Karpas-422 (cell line): ENCODE results near the gene YPEL1. TPM values are rescaled to one million over a fixed set of nuclear protein-coding genes. Genes with fewer than 3 reads are reported as not detected.
"Not testable (repeated sequence)": the region's sequence is repeated elsewhere in the genome, so short reads cannot be mapped to it uniquely, and the experiment has no call there.

Source experiments
- DNase-seq: peaks from one replicate; pipeline ENCODE4 v3.0.0-alpha.2; 2015
- H2AFZ ChIP-seq: fragments of 200-600 bp; sonication (generic); 2 replicates; pipeline ENCODE4 v1.6.1; 2014; ENCODE audit warnings: antibody characterized with exemption, low read length, mixed read lengths
- H3K27ac ChIP-seq: fragments of 200-600 bp; sonication (generic); 2 replicates; pipeline ENCODE4 v1.5.1; 2014; ENCODE audit warnings: mild to moderate bottlenecking, low read length, moderate library complexity
- H3K27me3 ChIP-seq: fragments of 200-600 bp; sonication (generic); 2 replicates; pipeline ENCODE4 v1.6.1; 2014; ENCODE audit warnings: low read length, mixed read lengths
- H3K36me3 ChIP-seq: fragments of 200-600 bp; sonication (generic); 2 replicates; pipeline ENCODE4 v1.6.1; 2014; ENCODE audit warnings: low read length, mixed read lengths; ENCODE audit not compliant: insufficient read depth
- H3K4me1 ChIP-seq: fragments of 200-600 bp; sonication (generic); 2 replicates; pipeline ENCODE4 v1.6.1; 2014; ENCODE audit warnings: mild to moderate bottlenecking, low read length, mixed read lengths
- H3K4me2 ChIP-seq: fragments of 200-600 bp; sonication (generic); 2 replicates; pipeline ENCODE4 v1.6.1; 2014; ENCODE audit warnings: low read length, low read depth, mild to moderate bottlenecking; ENCODE audit not compliant: poor library complexity, severe bottlenecking
- H3K4me3 ChIP-seq: fragments of 200-600 bp; sonication (generic); 2 replicates; pipeline ENCODE4 v1.5.1; 2014; ENCODE audit warnings: mild to moderate bottlenecking, antibody characterized with exemption, low read length, mixed read lengths
- H3K79me2 ChIP-seq: fragments of 200-600 bp; sonication (generic); 2 replicates; pipeline ENCODE4 v1.6.1; 2014; ENCODE audit warnings: mild to moderate bottlenecking, low read length, mixed read lengths
- H3K9ac ChIP-seq: fragments of 200-600 bp; sonication (generic); 2 replicates; pipeline ENCODE4 v1.6.0; 2014; ENCODE audit warnings: low read length
- H3K9me2 ChIP-seq: fragments of 200-600 bp; sonication (generic), shearing (Covaris generic); replicated peaks from 2 replicates; pipeline ENCODE4 v1.6.0; 2014; ENCODE audit warnings: mild to moderate bottlenecking, low read length, moderate library complexity; ENCODE audit not compliant: insufficient read depth
- H3K9me3 ChIP-seq: fragments of 300-700, 200-600 bp; sonication (generic); 2 replicates; pipeline ENCODE4 v1.6.1; 2014; ENCODE audit warnings: low read length, mixed read lengths
- H4K20me1 ChIP-seq: fragments of 200-600 bp; sonication (generic); 2 replicates; pipeline ENCODE4 v1.6.1; 2014; ENCODE audit warnings: mild to moderate bottlenecking, antibody characterized with exemption, low read length, low read depth; ENCODE audit not compliant: insufficient read depth
- total RNA-seq: library from RNA; depleted of rRNA; stranded (reverse); fragments of >200 nt; shearing (Covaris generic); gene quantifications from 2 replicates; pipeline ENCODE4 v1.2.3, GENCODE V29; 2014; ENCODE audit warnings: low replicate concordance

YPEL1 gene
- total RNA-seq, 1 experiment from 2014 or later, result 1.8 TPM

DNA sequence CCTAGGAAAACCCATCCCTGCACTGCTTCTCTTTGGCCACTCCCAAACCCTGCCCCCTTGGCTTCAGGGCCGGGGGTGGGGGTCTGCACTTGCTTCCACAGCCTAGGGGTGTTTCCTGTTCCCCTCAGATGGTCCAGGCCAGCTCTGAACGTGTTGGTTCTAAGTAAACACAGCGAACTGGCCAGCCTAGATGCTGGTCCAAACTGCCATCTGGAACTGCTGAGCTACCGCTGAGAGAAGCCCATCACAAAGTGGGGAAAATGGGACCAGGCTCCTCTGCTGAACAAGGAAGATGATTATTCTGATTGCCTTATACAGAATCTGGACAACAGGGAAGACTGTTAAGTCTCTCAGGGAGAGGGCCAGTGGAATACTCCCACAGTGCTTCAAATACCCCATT is 23.5 kb upstream of the YPEL1 start:
- Histone ChIP-seq H2AFZ (no peak overlapping the region), H3K27ac (no peak overlapping the region), H3K27me3 (no peaks in the 10 kb centered on the region), H3K9me2 (no peaks in the 10 kb centered on the region), H3K4me3 (no peak overlapping the region), H3K9ac (no peak overlapping the region), H3K9me3 (no peaks in the 10 kb centered on the region), H4K20me1 (0 out of 2 replicates have a peak, but pooled peaks cover 10% of the 10 kb centered on the region), H3K36me3 (peaks cover 20% of the 10 kb centered on the region; the same call in 1 of the 2 replicates), H3K4me2 (no peak overlapping the region), H3K79me2 (no peaks in the 10 kb centered on the region), H3K4me1 (peaks cover 37% of the 10 kb centered on the region)
- DNase-seq, result no peak

DNA sequence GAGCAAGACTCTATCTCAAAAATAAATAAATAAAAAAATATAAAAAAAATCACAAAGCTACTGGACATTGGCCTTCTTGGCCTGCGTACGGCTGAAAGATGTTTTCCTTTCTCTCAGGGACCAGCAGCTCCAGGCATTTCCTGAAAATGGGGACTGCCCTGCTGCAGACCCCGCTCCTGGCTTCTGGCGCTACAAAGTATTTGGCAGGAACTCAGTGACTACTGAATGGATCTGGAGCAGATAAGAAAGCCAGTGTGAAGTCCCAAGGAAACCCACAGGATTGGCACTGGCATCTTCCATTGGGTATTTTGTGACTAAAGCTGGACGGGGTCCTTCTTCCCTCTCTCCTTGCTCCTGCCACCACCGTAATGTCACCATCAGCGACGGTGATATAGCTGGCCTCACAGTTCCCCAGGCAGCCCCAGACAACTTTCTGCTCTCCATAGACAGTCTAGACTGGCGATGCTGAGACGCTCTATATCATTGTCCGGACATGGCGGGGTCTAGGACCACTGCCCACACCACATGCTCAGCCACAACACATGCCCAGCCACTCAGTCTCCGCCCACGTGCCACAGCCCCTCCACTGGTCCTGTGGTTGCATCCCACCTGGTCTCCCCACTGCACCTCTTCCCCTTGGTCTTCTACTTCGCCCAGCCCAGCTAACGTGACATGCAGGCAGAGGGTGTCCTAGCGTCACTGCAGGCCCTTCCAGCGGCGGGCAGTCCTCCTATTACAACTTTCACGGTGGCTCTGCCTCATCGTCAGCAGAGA is 22.7 kb upstream of the YPEL1 start:
- no peak overlapping the region for H3K27ac ChIP-seq
- no peaks in the 10 kb centered on the region for H3K27me3 ChIP-seq
- H2AFZ ChIP-seq, result no peak overlapping the region
- no peaks in the 10 kb centered on the region for H3K9me2 ChIP-seq
- DNase-seq, result no peak
- H3K79me2 ChIP-seq, result no peaks in the 10 kb centered on the region
- no peak overlapping the region for H3K9ac ChIP-seq
- peaks cover 37% of the 10 kb centered on the region for H3K4me1 ChIP-seq
- H3K9me3 ChIP-seq, result no peaks in the 10 kb centered on the region
- H3K4me3 ChIP-seq, result no peak overlapping the region
- no peak overlapping the region for H3K4me2 ChIP-seq
- peaks cover 13% of the 10 kb centered on the region; the same call in 1 of the 2 replicates for H3K36me3 ChIP-seq
- 0 out of 2 replicates have a peak, but pooled peaks cover 10% of the 10 kb centered on the region for H4K20me1 ChIP-seq

DNA sequence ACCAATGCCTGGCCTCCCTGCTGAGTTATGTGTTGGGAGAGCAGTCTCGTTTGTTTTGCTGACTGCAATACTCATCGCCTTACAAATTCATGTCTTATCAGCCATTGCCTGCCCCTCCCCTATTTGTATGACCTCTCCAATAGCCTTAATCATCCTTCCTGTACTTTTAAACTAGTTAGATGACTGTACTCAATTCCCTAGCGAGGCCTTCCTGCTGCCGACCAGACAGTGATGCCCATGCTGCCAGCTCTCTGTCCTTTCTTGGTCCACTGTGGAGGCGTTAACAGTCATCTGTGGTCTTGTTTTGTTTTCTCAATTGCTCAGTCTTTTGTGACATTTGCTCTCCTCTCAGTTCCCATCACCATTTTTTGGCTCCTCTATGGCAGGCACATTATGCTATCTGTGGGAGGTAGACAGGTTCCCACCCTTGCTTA is 20.3 kb upstream of the YPEL1 start:
- Histone ChIP-seq H3K4me3 (no peak overlapping the region), H3K27ac (no peak overlapping the region), H3K4me1 (peaks cover 25% of the 10 kb centered on the region), H3K9ac (no peak overlapping the region), H3K27me3 (no peaks in the 10 kb centered on the region), H4K20me1 (0 out of 2 replicates have a peak, but pooled peaks cover 10% of the 10 kb centered on the region), H3K9me3 (no peaks in the 10 kb centered on the region), H3K36me3 (no peaks in the 10 kb centered on the region), H3K9me2 (no peaks in the 10 kb centered on the region), H3K4me2 (no peak overlapping the region), H3K79me2 (no peaks in the 10 kb centered on the region), H2AFZ (no peak overlapping the region)
- DNase-seq, result no peak

DNA sequence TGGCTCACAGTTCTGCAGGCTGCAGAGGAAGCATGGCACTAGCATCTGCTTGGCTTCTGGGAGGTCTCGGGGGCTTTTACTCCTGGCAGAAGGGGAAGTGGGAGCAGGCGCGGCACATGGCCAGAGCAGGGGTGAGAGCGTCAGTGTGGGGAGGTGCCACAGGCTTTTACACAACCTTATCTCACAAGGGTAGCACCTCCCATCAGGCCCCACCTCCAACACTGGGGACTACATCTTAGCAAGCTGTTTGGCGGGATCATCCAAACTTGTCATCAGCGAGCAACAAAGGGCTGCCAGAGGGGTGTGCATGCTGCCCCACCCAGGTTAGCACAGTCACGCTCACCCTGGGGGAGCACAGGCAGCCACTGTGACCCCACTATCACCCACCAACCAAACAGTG is 18.9 kb upstream of the YPEL1 start:
- Histone ChIP-seq H2AFZ (no peak overlapping the region), H3K27me3 (no peaks in the 10 kb centered on the region), H3K4me2 (peak overlapping the region; percentile 8), H3K9me2 (no peaks in the 10 kb centered on the region), H3K79me2 (no peaks in the 10 kb centered on the region), H3K4me1 (peaks cover 20% of the 10 kb centered on the region), H3K27ac (no peak overlapping the region), H4K20me1 (0 out of 2 replicates have a peak, but pooled peaks cover 5% of the 10 kb centered on the region), H3K36me3 (no peaks in the 10 kb centered on the region), H3K4me3 (no peak overlapping the region), H3K9me3 (no peaks in the 10 kb centered on the region), H3K9ac (no peak overlapping the region; the same call in 1 of the 2 replicates)
- DNase-seq, result peak; percentile 82

- H3K79me2 ChIP-seq, result no peaks in the 10 kb centered on the region
- peaks cover 20% of the 10 kb centered on the region for H3K4me1 ChIP-seq
- DNase-seq, result no peak
- H3K4me2 ChIP-seq, result no peak overlapping the region
- no peak overlapping the region for H2AFZ ChIP-seq
- no peaks in the 10 kb centered on the region for H3K9me2 ChIP-seq
- no peaks in the 10 kb centered on the region for H3K27me3 ChIP-seq
- no peaks in the 10 kb centered on the region for H3K9me3 ChIP-seq
- H3K4me3 ChIP-seq, result no peak overlapping the region
- no peaks in the 10 kb centered on the region for H3K36me3 ChIP-seq
- H4K20me1 ChIP-seq, result no peaks in the 10 kb centered on the region
- no peak overlapping the region for H3K27ac ChIP-seq
- H3K9ac ChIP-seq, result no peak overlapping the region
Measured at GRCh38 chr22:21753374-21754111, 17.9 kb upstream of the YPEL1 start.

DNA sequence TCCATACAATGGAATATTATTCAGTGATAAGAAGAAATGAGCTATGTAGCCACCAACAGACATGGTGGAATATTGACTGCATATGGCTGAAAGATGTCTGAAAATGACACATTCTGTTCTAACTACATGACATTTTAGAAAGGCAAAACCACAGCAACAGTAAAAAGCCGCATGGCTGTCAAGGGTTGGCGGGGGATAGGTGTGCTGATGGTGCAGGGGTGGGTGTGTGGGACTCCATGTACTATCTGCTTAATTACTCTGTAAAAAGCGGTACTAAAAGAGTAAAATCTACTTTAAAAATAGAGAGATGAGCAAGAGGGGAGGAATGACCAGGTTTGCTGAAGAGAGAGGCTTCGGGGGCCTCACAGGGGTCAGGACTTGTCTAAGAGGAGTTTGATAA is 16.7 kb upstream of the YPEL1 start:
- Histone ChIP-seq H3K9me3 (no peaks in the 10 kb centered on the region), H3K4me3 (no peak overlapping the region), H3K27me3 (no peaks in the 10 kb centered on the region), H3K4me2 (no peak overlapping the region), H3K27ac (no peak overlapping the region), H3K79me2 (no peaks in the 10 kb centered on the region), H2AFZ (no peak overlapping the region), H3K9me2 (no peaks in the 10 kb centered on the region), H3K36me3 (no peaks in the 10 kb centered on the region), H4K20me1 (no peaks in the 10 kb centered on the region), H3K9ac (no peak overlapping the region), H3K4me1 (peaks cover 20% of the 10 kb centered on the region)
- DNase-seq, result no peak

DNA sequence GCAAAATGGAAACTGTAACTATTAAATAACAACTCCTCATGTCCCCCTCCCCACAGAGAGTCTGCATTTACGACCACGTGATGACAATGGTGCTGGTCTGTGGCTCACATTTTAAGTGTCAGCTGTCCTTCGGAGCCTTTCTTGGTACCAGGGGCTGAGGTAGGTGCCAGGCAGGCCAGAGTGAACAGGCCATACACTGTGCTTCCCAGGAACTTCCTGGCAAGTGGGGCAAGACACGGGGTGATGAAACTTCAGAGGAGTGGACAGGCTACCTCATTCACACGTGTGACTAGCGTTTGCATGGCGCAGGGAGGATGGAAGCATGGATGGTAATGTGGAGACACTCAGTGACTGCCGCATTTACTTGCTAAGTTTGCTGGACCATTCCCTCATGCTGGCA is 10.4 kb upstream of the YPEL1 start:
- no peaks in the 10 kb centered on the region for H4K20me1 ChIP-seq
- H3K9ac ChIP-seq, result no peak overlapping the region
- no peak overlapping the region for H3K4me2 ChIP-seq
- no peak for DNase-seq
- no peaks in the 10 kb centered on the region for H3K79me2 ChIP-seq
- no peaks in the 10 kb centered on the region for H3K36me3 ChIP-seq
- H3K4me3 ChIP-seq, result no peak overlapping the region
- no peaks in the 10 kb centered on the region for H3K4me1 ChIP-seq
- H3K9me3 ChIP-seq, result no peaks in the 10 kb centered on the region
- no peak overlapping the region for H2AFZ ChIP-seq
- no peaks in the 10 kb centered on the region for H3K27me3 ChIP-seq
- no peak overlapping the region for H3K27ac ChIP-seq
- H3K9me2 ChIP-seq, result no peaks in the 10 kb centered on the region

- not testable (repeated sequence) for H3K36me3 ChIP-seq, H3K4me1 ChIP-seq, H3K79me2 ChIP-seq, H3K27ac ChIP-seq, H4K20me1 ChIP-seq, H3K4me2 ChIP-seq, H3K9me3 ChIP-seq, H3K9me2 ChIP-seq, H3K27me3 ChIP-seq, H3K9ac ChIP-seq, H2AFZ ChIP-seq, DNase-seq, H3K4me3 ChIP-seq
Measured at GRCh38 chr22:21744917-21745316, 9.3 kb upstream of the YPEL1 start.
